Measurements from ENCODE around the gene SIK2. TPM values are rescaled to one million over a fixed set of nuclear protein-coding genes. Genes with fewer than 3 reads are reported as not detected.

Gene SIK2
- total RNA-seq, 1 experiment from 2014 or later, result 13.0 TPM

DNA sequence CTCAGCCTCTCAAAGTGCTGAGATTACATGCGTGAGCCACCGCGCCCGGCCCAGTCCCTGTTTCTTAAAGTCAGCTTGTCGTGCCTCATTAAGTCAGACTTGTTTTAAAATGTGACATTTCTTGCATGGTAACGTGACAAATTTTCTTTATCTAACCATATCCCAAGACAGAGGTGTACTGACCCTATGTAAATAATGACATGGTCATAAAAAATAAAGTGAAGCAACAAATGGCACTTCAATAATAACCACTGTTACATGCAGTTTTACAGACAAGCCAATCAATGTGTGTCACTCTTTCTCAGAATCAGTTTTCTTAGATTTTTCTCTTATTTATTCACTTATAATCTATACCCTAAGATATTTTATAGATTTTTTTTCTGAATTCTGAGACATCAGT, 26.5 kb upstream of the SIK2 start:
- intact Hi-C loops (cut with micrococcal nuclease), result no loop called here

More for the DNA sequence above, 26.5 kb upstream of the SIK2 start:
- Histone ChIP-seq H3K9me3 (ENCODE audit: control insufficient read depth in 1 of 2, insufficient read depth in 1 of 2, low read depth in 1 of 2, low read length in 2 of 2) (no peaks in the 10 kb centered on the region), H3K4me1 (ENCODE audit: control insufficient read depth in 1 of 2, insufficient read depth in 2 of 2, low read length in 2 of 2) (no peaks in the 10 kb centered on the region), H3K9me2 (ENCODE audit: insufficient read depth) (no peaks in the 10 kb centered on the region), H4K20me1 (ENCODE audit: insufficient read depth) (no peaks in the 10 kb centered on the region), H3K4me3 (replicated peaks in 1 of 2; ENCODE audit: low read depth in 1 of 2, low read length in 2 of 2) (no peak overlapping the region), H2AFZ (ENCODE audit: low read depth, low read length, poor library complexity, severe bottlenecking) (no peak overlapping the region), H3K27ac (ENCODE audit: low read depth, low read length) (no peak overlapping the region), H3K4me2 (ENCODE audit: low read length) (no peak overlapping the region), H3K79me2 (ENCODE audit: insufficient read depth, low read length) (no peaks in the 10 kb centered on the region), H3K9ac (ENCODE audit: low read length) (no peak overlapping the region), H3K27me3 (ENCODE audit: insufficient read depth, low read length) (no peaks in the 10 kb centered on the region), H3K36me3 (ENCODE audit: control insufficient read depth in 1 of 2, insufficient read depth in 2 of 2, low read length in 2 of 2) (no peaks in the 10 kb centered on the region)
- DNase-seq (ENCODE audit: low read depth, low spot score) (no peak), ATAC-seq (no peak)
- RAD21 ChIA-PET (ENCODE audit: low non-redundant PET in 1 of 2, low total read pairs in 2 of 2, uncharacterized antibody in 2 of 2, unreplicated experiment in 2 of 2), result no interaction called here
- CTCF ChIA-PET, result interaction anchor here (1.4 kb wide), 1 partner anchor 257 kb away, joined by 3 read pairs; no protein-coding TSS in a partner anchor
- POLR2A ChIA-PET, result no interaction called here
- BruUV-seq (replicated peaks), result no TSS peak
- TF ChIP-seq RAD21 (IDR thresholded peaks at IDR 0.05; ENCODE audit: low read depth) (no peak), FOSL1 (IDR thresholded peaks at IDR 0.05; ENCODE audit: low read depth) (no peak), ELF1 (IDR thresholded peaks at IDR 0.05; ENCODE audit: borderline replicate concordance, low read depth) (no peak), CBX3 (IDR thresholded peaks at IDR 0.05; ENCODE audit: low read depth) (no peak), YY1 (IDR thresholded peaks at IDR 0.05; ENCODE audit: extremely low read depth, insufficient replicate concordance, low read depth, low read length) (no peak), JUND (IDR thresholded peaks at IDR 0.05) (no peak), ZNF274 (IDR thresholded peaks at IDR 0.05; ENCODE audit: low read depth, low read length) (no peak), ZFX (IDR thresholded peaks at IDR 0.05) (no peak), POLR2A (IDR thresholded peaks at IDR 0.05; ENCODE audit: borderline replicate concordance, extremely low read depth, insufficient read depth, insufficient read length) (no peak), TCF7L2 (IDR thresholded peaks at IDR 0.05; ENCODE audit: borderline replicate concordance, extremely low read depth, insufficient read depth, insufficient read length) (no peak), SIN3A (IDR thresholded peaks at IDR 0.05; ENCODE audit: low read depth) (no peak), POLR2AphosphoS5 (IDR thresholded peaks at IDR 0.05; ENCODE audit: low read depth, low read length) (no peak)
- TF ChIP-seq, protein P1, sequence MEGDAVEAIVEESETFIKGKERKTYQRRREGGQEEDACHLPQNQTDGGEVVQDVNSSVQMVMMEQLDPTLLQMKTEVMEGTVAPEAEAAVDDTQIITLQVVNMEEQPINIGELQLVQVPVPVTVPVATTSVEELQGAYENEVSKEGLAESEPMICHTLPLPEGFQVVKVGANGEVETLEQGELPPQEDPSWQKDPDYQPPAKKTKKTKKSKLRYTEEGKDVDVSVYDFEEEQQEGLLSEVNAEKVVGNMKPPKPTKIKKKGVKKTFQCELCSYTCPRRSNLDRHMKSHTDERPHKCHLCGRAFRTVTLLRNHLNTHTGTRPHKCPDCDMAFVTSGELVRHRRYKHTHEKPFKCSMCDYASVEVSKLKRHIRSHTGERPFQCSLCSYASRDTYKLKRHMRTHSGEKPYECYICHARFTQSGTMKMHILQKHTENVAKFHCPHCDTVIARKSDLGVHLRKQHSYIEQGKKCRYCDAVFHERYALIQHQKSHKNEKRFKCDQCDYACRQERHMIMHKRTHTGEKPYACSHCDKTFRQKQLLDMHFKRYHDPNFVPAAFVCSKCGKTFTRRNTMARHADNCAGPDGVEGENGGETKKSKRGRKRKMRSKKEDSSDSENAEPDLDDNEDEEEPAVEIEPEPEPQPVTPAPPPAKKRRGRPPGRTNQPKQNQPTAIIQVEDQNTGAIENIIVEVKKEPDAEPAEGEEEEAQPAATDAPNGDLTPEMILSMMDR (IDR thresholded peaks at IDR 0.05 in 2 of 3, conservative IDR thresholded peaks at IDR 0.05 in 1 of 3; ENCODE audit: borderline replicate concordance in 1 of 3, insufficient read depth in 1 of 3, low read depth in 2 of 3, low read length in 2 of 3), result no peak
- TF ChIP-seq, protein P2, sequence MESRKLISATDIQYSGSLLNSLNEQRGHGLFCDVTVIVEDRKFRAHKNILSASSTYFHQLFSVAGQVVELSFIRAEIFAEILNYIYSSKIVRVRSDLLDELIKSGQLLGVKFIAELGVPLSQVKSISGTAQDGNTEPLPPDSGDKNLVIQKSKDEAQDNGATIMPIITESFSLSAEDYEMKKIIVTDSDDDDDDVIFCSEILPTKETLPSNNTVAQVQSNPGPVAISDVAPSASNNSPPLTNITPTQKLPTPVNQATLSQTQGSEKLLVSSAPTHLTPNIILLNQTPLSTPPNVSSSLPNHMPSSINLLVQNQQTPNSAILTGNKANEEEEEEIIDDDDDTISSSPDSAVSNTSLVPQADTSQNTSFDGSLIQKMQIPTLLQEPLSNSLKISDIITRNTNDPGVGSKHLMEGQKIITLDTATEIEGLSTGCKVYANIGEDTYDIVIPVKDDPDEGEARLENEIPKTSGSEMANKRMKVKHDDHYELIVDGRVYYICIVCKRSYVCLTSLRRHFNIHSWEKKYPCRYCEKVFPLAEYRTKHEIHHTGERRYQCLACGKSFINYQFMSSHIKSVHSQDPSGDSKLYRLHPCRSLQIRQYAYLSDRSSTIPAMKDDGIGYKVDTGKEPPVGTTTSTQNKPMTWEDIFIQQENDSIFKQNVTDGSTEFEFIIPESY (IDR thresholded peaks at IDR 0.05; ENCODE audit: extremely low read depth, insufficient replicate concordance, low read length), result no peak
- TF ChIP-seq, protein P3, sequence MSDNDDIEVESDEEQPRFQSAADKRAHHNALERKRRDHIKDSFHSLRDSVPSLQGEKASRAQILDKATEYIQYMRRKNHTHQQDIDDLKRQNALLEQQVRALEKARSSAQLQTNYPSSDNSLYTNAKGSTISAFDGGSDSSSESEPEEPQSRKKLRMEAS (IDR thresholded peaks at IDR 0.05), result no peak

Measured in HCT116 (cell line).